GM19328 (cell line): ENCODE results near the gene PLXNA4.

Experiments
- ATAC-seq: cut with Tn5 transposase; IDR thresholded peaks from one replicate; pipeline ENCODE4 v1.9.1; 2021; ENCODE audit warnings: mild to moderate bottlenecking, moderate library complexity; ENCODE audit not compliant: unreplicated experiment

PLXNA4 gene

GRCh38 chr7:132249256-132249971 is 326.9 kb downstream of the PLXNA4 start:
- ATAC-seq: no peak

GRCh38 chr7:132248841-132249240 is 327.4 kb downstream of the PLXNA4 start:
- no peak for ATAC-seq

GRCh38 chr7:132247995-132248618 is 328.2 kb downstream of the PLXNA4 start:
- ATAC-seq: no peak

- ATAC-seq: no peak
These were observed 329.7 kb downstream of the PLXNA4 start for GRCh38 chr7:132246591-132246990.

GRCh38 chr7:132245539-132245938 is 330.7 kb downstream of the PLXNA4 start:
- ATAC-seq: no peak

GRCh38 chr7:132244903-132245480 is 331.3 kb downstream of the PLXNA4 start:
- no peak for ATAC-seq

- ATAC-seq: no peak
These were observed 332.8 kb downstream of the PLXNA4 start for GRCh38 chr7:132243463-132243862.

GRCh38 chr7:132243051-132243450 is 333.2 kb downstream of the PLXNA4 start:
- no peak for ATAC-seq

- ATAC-seq: no peak
These were observed 334.0 kb downstream of the PLXNA4 start for GRCh38 chr7:132242192-132242812.

- no peak for ATAC-seq
These were observed 335.3 kb downstream of the PLXNA4 start for GRCh38 chr7:132240821-132241422.

- no peak for ATAC-seq
These were observed 336.0 kb downstream of the PLXNA4 start for GRCh38 chr7:132240262-132240661.

- ATAC-seq: no peak
These were observed 336.8 kb downstream of the PLXNA4 start for GRCh38 chr7:132239422-132239994.

- no peak for ATAC-seq
These were observed 341.6 kb downstream of the PLXNA4 start for GRCh38 chr7:132234711-132235110.

GRCh38 chr7:132232406-132232805 is 343.9 kb downstream of the PLXNA4 start:
- no peak for ATAC-seq

- no peak for ATAC-seq
These were observed 345.8 kb downstream of the PLXNA4 start for GRCh38 chr7:132230462-132230861.

- no peak for ATAC-seq
These were observed 348.0 kb downstream of the PLXNA4 start for GRCh38 chr7:132228240-132228639.

- no peak for ATAC-seq
These were observed 349.3 kb downstream of the PLXNA4 start for GRCh38 chr7:132226957-132227290.

- no peak for ATAC-seq
These were observed 350.0 kb downstream of the PLXNA4 start for GRCh38 chr7:132226046-132226956.

GRCh38 chr7:132225216-132226030 is 350.8 kb downstream of the PLXNA4 start:
- no peak for ATAC-seq
